ENCODE data around the gene HNF1A. TPM values are rescaled to one million over a fixed set of nuclear protein-coding genes. Genes with fewer than 3 reads are reported as not detected.

Gene HNF1A
- total and polyA plus RNA-seq, 7 donors, result under 0.01 to 13.2 (median 6.1) TPM; not detected in 1

- intact Hi-C loops (cut with DNase I), result no loop called here
- DNase-seq, result peak; percentile 95
Observed at GRCh38 chr12:121015825-121016766, 37.8 kb downstream of the HNF1A start, which contains the start of gene C12orf43. C12orf43 (minus strand) TSS chr12:121016487; CDS start chr12:121016474, 13 bp downstream.

GRCh38 chr12:121017966-121018491 lies 39.7 kb downstream of the HNF1A start:
- no peak for TF ChIP-seq EP300 (IDR thresholded peaks at IDR 0.05)
- TF ChIP-seq POLR2AphosphoS5 (IDR thresholded peaks at IDR 0.05), result no peak
- no peak for TF ChIP-seq CTCF (IDR thresholded peaks at IDR 0.05)
- TF ChIP-seq POLR2A (IDR thresholded peaks at IDR 0.05), result no peak
- DNase-seq, result no peak
- Histone ChIP-seq H3K36me3 (no peaks in the 10 kb centered on the region), H3K4me1 (peaks cover 0 to 12% (median 7%) of the 10 kb centered on the region in 4 donors), H3K27me3 (no peaks in the 10 kb centered on the region), H3K27ac (no peak overlapping the region), H3K9me3 (no peaks in the 10 kb centered on the region), H3K4me3 (no peak overlapping the region)
- 91 to 94% methylated on average over 15 of the region's 15 CpGs for WGBS, 2 donors
- intact Hi-C loops (cut with DNase I), result no loop called here

More at GRCh38 chr12:121015825-121016766, 37.8 kb downstream of the HNF1A start, which contains the start of gene C12orf43:
- Histone ChIP-seq H3K27me3 (no peaks in the 10 kb centered on the region), H3K36me3 (peaks cover 0 to 9% (median 0%) of the 10 kb centered on the region in 4 donors), H3K9me3 (no peaks in the 10 kb centered on the region), H3K4me1 (peaks cover 0 to 12% (median 7%) of the 10 kb centered on the region in 4 donors), H3K27ac (peak within 1 kb of the TSS; percentile 69 to 80 (median 74)), H3K4me3 (peak within 1 kb of the TSS; percentile 55 to 92 (median 76))
- WGBS, 2 donors, result 1% methylated on average over 34 of the region's 34 CpGs
- TF ChIP-seq EP300 (IDR thresholded peaks at IDR 0.05) (peak in 1 of 4 donors; percentile 5), CTCF (IDR thresholded peaks at IDR 0.05) (no peak), POLR2A (IDR thresholded peaks at IDR 0.05) (no peak), POLR2AphosphoS5 (IDR thresholded peaks at IDR 0.05) (peak in 3 of 4 donors; percentile 53 to 83 (median 61))

GRCh38 chr12:121018860-121019617 lies 40.7 kb downstream of the HNF1A start:
- no peak overlapping the region for H3K27ac ChIP-seq
- no peak overlapping the region for H3K4me3 ChIP-seq
- H3K36me3 ChIP-seq, result no peaks in the 10 kb centered on the region
- peaks cover 0 to 12% (median 7%) of the 10 kb centered on the region in 4 donors for H3K4me1 ChIP-seq
- WGBS, 2 donors, result 91 to 92% methylated on average over 2 of the region's 2 CpGs
- DNase-seq, result no peak
- H3K9me3 ChIP-seq, result no peaks in the 10 kb centered on the region
- TF ChIP-seq CTCF (IDR thresholded peaks at IDR 0.05), result no peak
- TF ChIP-seq POLR2A (IDR thresholded peaks at IDR 0.05), result no peak
- TF ChIP-seq EP300 (IDR thresholded peaks at IDR 0.05), result no peak
- intact Hi-C loops (cut with DNase I), result no loop called here
- no peaks in the 10 kb centered on the region for H3K27me3 ChIP-seq

- TF ChIP-seq POLR2A (IDR thresholded peaks at IDR 0.05), result no peak
- TF ChIP-seq POLR2AphosphoS5 (IDR thresholded peaks at IDR 0.05), result no peak
- no peak for TF ChIP-seq CTCF (IDR thresholded peaks at IDR 0.05)
- TF ChIP-seq EP300 (IDR thresholded peaks at IDR 0.05), result no peak
- no peak overlapping the region for H3K4me3 ChIP-seq
- WGBS, 2 donors, result 92 to 94% methylated on average over 6 of the region's 6 CpGs
Observed at GRCh38 chr12:121021754-121022153, 43.4 kb downstream of the HNF1A start.

More at GRCh38 chr12:121021754-121022153, 43.4 kb downstream of the HNF1A start:
- Histone ChIP-seq H3K27me3 (no peaks in the 10 kb centered on the region), H3K27ac (no peak overlapping the region), H3K4me1 (no peaks in the 10 kb centered on the region), H3K9me3 (no peaks in the 10 kb centered on the region), H3K36me3 (no peaks in the 10 kb centered on the region)
- DNase-seq, result no peak
- intact Hi-C loops (cut with DNase I), result no loop called here
